Mesenchymal stem cell (in vitro differentiated cells and primary cell): Measurements from ENCODE around the gene CAMK2N2.

Source experiments
- DNase-seq: peaks from one replicate; pipeline ENCODE4 v3.0.0-alpha.2; 2013
- H2AFZ ChIP-seq: one replicate; pipeline ENCODE4 v1.6.1; 2013; ENCODE audit warnings: low read depth, mild to moderate bottlenecking, control low read depth, inconsistent platforms, low read length, moderate library complexity
- H2AK5ac ChIP-seq: 2 replicates; pipeline ENCODE4 v1.6.1; 2013; ENCODE audit warnings: low read length, moderate library complexity, mild to moderate bottlenecking, inconsistent platforms; ENCODE audit not compliant: severe bottlenecking
- H2BK120ac ChIP-seq: one replicate; pipeline ENCODE4 v1.6.1; 2013; ENCODE audit warnings: low read depth, mild to moderate bottlenecking, inconsistent platforms, low read length, moderate library complexity
- H2BK12ac ChIP-seq, 2 experiments: one replicate each; pipeline ENCODE4 v1.6.1; 2013; ENCODE audit warnings: inconsistent platforms in 2 of 2, low read length in 2 of 2, mild to moderate bottlenecking in 2 of 2, moderate library complexity in 2 of 2, control low read depth in 1 of 2
- H2BK15ac ChIP-seq: one replicate; pipeline ENCODE4 v1.6.1; 2013; ENCODE audit warnings: mild to moderate bottlenecking, low read depth, inconsistent platforms; ENCODE audit not compliant: poor library complexity, severe bottlenecking
- H2BK5ac ChIP-seq: 2 replicates; pipeline ENCODE4 v1.6.1; 2013; ENCODE audit warnings: low read depth, mild to moderate bottlenecking, low read length, control low read depth, inconsistent platforms; ENCODE audit not compliant: poor library complexity, severe bottlenecking
- H3K14ac ChIP-seq, 2 experiments: one replicate each; pipeline ENCODE4 v1.6.1; 2013; ENCODE audit warnings: inconsistent platforms in 2 of 2, low read length in 2 of 2, control low read depth in 1 of 2, mild to moderate bottlenecking in 1 of 2, moderate library complexity in 1 of 2
- H3K18ac ChIP-seq, 2 experiments: one replicate each; pipeline ENCODE4 v1.6.1; 2013; ENCODE audit warnings: inconsistent platforms in 2 of 2, low read length in 2 of 2, control low read depth in 1 of 2, low read depth in 1 of 2, mild to moderate bottlenecking in 1 of 2
- H3K23ac ChIP-seq, 2 experiments: one replicate each; pipeline ENCODE4 v1.6.1; 2013; ENCODE audit warnings: inconsistent platforms in 2 of 2, low read length in 2 of 2, mild to moderate bottlenecking in 2 of 2, moderate library complexity in 2 of 2, control low read depth in 1 of 2
- H3K27ac ChIP-seq: 2 replicates; pipeline ENCODE4 v1.5.1; 2013; ENCODE audit warnings: mild to moderate bottlenecking, moderate library complexity, low read length, control low read depth, inconsistent platforms; ENCODE audit not compliant: poor library complexity, severe bottlenecking
- H3K27me3 ChIP-seq, 2 experiments: 2 replicates each; pipeline versions ENCODE4 v1.6.1 to v1.7.0; 2013; ENCODE audit warnings: low read length in 2 of 2, mild to moderate bottlenecking in 2 of 2, moderate library complexity in 2 of 2, control low read depth in 1 of 2, inconsistent platforms in 1 of 2; ENCODE audit not compliant: control insufficient read depth in 1 of 2, insufficient read depth in 1 of 2
- H3K36me3 ChIP-seq, 2 experiments: 2 replicates each; pipeline versions ENCODE4 v1.6.1 to v1.7.0; 2013; ENCODE audit warnings: low read length in 2 of 2, control low read depth in 1 of 2, inconsistent platforms in 1 of 2, low read depth in 1 of 2, mild to moderate bottlenecking in 1 of 2; ENCODE audit not compliant: insufficient read depth in 2 of 2, control insufficient read depth in 1 of 2
- H3K4ac ChIP-seq, 2 experiments: one replicate each; pipeline ENCODE4 v1.6.1; 2013; ENCODE audit warnings: inconsistent platforms in 2 of 2, low read length in 2 of 2, mild to moderate bottlenecking in 2 of 2, moderate library complexity in 2 of 2, control low read depth in 1 of 2, low read depth in 1 of 2
- H3K4me1 ChIP-seq: 2 replicates; pipeline ENCODE4 v1.6.1; 2013; ENCODE audit warnings: low read depth, low read length, control low read depth; ENCODE audit not compliant: control insufficient read depth, insufficient read depth
- H3K4me2 ChIP-seq: 2 replicates; pipeline ENCODE4 v1.6.1; 2013; ENCODE audit warnings: low read length, mild to moderate bottlenecking, inconsistent platforms; ENCODE audit not compliant: poor library complexity, severe bottlenecking
- H3K4me3 ChIP-seq, 2 experiments: 2 replicates each; pipeline versions ENCODE4 v1.5.1 to v1.7.0; 2013; ENCODE audit warnings: low read length in 2 of 2, mild to moderate bottlenecking in 2 of 2, control low read depth in 1 of 2, low read depth in 1 of 2; ENCODE audit not compliant: insufficient read depth in 1 of 2
- H3K79me1 ChIP-seq: replicated peaks from 2 replicates; pipeline ENCODE4 v1.6.1; 2013; ENCODE audit warnings: mild to moderate bottlenecking, control low read depth, low read length, inconsistent platforms; ENCODE audit not compliant: poor library complexity, severe bottlenecking
- H3K9ac ChIP-seq: 2 replicates; pipeline ENCODE4 v1.7.0; 2013; ENCODE audit warnings: mild to moderate bottlenecking, low read length, moderate library complexity
- H3K9me3 ChIP-seq: 2 replicates; pipeline ENCODE4 v1.7.0; 2013; ENCODE audit warnings: mild to moderate bottlenecking, low read length; ENCODE audit not compliant: control insufficient read depth
- H4K8ac ChIP-seq: one replicate; pipeline ENCODE4 v1.6.1; 2013; ENCODE audit warnings: inconsistent platforms, mild to moderate bottlenecking, low read length, moderate library complexity
- H4K91ac ChIP-seq: one replicate; pipeline ENCODE4 v1.6.1; 2013; ENCODE audit warnings: mild to moderate bottlenecking, low read length, inconsistent platforms
- WGBS: methylation state at CpG from one replicate; pipeline ENCODE4 v1.1.7; 2013; ENCODE audit warnings: mixed read lengths; 5-methylcytosine and 5-hydroxymethylcytosine counted together

Gene CAMK2N2

GRCh38 chr3:184305577-184305976 is 44.2 kb upstream of the CAMK2N2 start:
- WGBS = 90% methylated on average over 1 of the region's 1 CpG
- DNase-seq = peak; percentile 11
- no peak overlapping the region for H3K27ac ChIP-seq
- no peak overlapping the region for H3K23ac ChIP-seq
- H4K91ac ChIP-seq = no peak overlapping the region
- peaks cover 17% of the 10 kb centered on the region for H3K79me1 ChIP-seq
- no peak overlapping the region for H2AK5ac ChIP-seq
- H2BK12ac ChIP-seq = no peak overlapping the region
- H3K14ac ChIP-seq = no peak overlapping the region
- H2BK5ac ChIP-seq = no peak overlapping the region
- no peak overlapping the region for H2BK120ac ChIP-seq
- H3K9ac ChIP-seq = no peak overlapping the region
- no peak overlapping the region for H2AFZ ChIP-seq
- H3K27me3 ChIP-seq = no peaks in the 10 kb centered on the region
- H3K4me1 ChIP-seq = peaks cover 3% of the 10 kb centered on the region
- H3K4me3 ChIP-seq = no peak overlapping the region
- no peak overlapping the region for H3K4ac ChIP-seq
- H3K9me3 ChIP-seq = no peaks in the 10 kb centered on the region
- no peak overlapping the region for H3K4me2 ChIP-seq
- no peak overlapping the region for H2BK15ac ChIP-seq
- H4K8ac ChIP-seq = no peak overlapping the region
- peaks cover 75 to 90% of the 10 kb centered on the region in 2 experiments for H3K36me3 ChIP-seq
- H3K18ac ChIP-seq = no peak overlapping the region

DNA sequence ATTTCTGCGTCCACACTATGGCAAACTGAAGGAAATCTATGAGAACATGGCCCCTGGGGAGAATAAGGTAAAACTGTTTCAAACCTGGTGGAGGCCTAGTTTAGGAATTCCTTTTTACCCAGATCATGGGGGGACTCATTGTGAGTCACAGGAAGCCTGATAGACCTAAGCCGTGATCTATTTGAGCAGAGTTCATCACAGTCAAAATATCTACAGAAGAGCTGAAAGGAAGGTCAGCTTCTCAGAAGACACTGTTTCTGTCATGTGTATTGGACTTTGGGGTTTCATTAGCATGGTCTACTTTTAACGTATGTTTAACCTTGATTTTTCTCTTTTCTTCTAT is 39.0 kb upstream of the CAMK2N2 start:
- H4K8ac ChIP-seq = no peak overlapping the region
- peak overlapping the region; percentile 97 for H3K9ac ChIP-seq
- H4K91ac ChIP-seq = no peak overlapping the region
- no peak overlapping the region for H2BK120ac ChIP-seq
- peak overlapping the region; percentile 75 for H3K27ac ChIP-seq
- no peak overlapping the region for H3K18ac ChIP-seq
- peaks cover 3% of the 10 kb centered on the region for H3K4me1 ChIP-seq
- H3K36me3 ChIP-seq = peaks cover 32 to 52% of the 10 kb centered on the region in 2 experiments
- H2AK5ac ChIP-seq = no peak overlapping the region
- 34% methylated on average over 3 of the region's 3 CpGs for WGBS
- H3K79me1 ChIP-seq = peaks cover 3% of the 10 kb centered on the region
- H3K4me3 ChIP-seq = peak overlapping the region in 1 of 2 experiments; percentile 96
- peak; percentile 49 for DNase-seq
- no peaks in the 10 kb centered on the region for H3K27me3 ChIP-seq
- no peaks in the 10 kb centered on the region for H3K9me3 ChIP-seq
- no peak overlapping the region for H2AFZ ChIP-seq
- no peak overlapping the region for H2BK15ac ChIP-seq
- peak overlapping the region; percentile 76 for H3K4me2 ChIP-seq
- H3K23ac ChIP-seq = no peak overlapping the region
- H3K4ac ChIP-seq = no peak overlapping the region
- H2BK5ac ChIP-seq = no peak overlapping the region
- H2BK12ac ChIP-seq = no peak overlapping the region
- no peak overlapping the region for H3K14ac ChIP-seq

- Histone ChIP-seq H4K8ac (peak overlapping the region; percentile 53), H3K4me2 (peak overlapping the region; percentile 76), H3K36me3 (peaks cover 32 to 46% of the 10 kb centered on the region in 2 experiments), H3K27me3 (peaks cover 0 to 2% of the 10 kb centered on the region in 2 experiments), H3K4me1 (peaks cover 3% of the 10 kb centered on the region), H2BK12ac (peak overlapping the region in 1 of 2 experiments; percentile 15), H3K9me3 (no peaks in the 10 kb centered on the region), H3K27ac (peak overlapping the region; percentile 75), H2BK5ac (peak overlapping the region; percentile 39), H2BK120ac (no peak overlapping the region), H2BK15ac (peak overlapping the region; percentile 73), H3K23ac (peak overlapping the region in 1 of 2 experiments; percentile 47), H3K18ac (peak overlapping the region; percentile 73 to 82), H3K4me3 (peak overlapping the region; percentile 91 to 96), H4K91ac (peak overlapping the region; percentile 76), H3K9ac (peak overlapping the region; percentile 97), H3K79me1 (peaks cover 3% of the 10 kb centered on the region), H2AK5ac (peak overlapping the region; percentile 26), H2AFZ (peak overlapping the region; percentile 76), H3K4ac (peak overlapping the region in 1 of 2 experiments; percentile 87), H3K14ac (peak overlapping the region in 1 of 2 experiments; percentile 82)
- peak; percentile 79 for DNase-seq
- WGBS = 17% methylated on average over 26 of the region's 29 CpGs
Observed at GRCh38 chr3:184299488-184300377, 38.4 kb upstream of the CAMK2N2 start.

- H3K9me3 ChIP-seq = no peaks in the 10 kb centered on the region
- no peak within 1 kb of the TSS for H2BK120ac ChIP-seq
- peak within 1 kb of the TSS in 1 of 2 experiments; percentile 15 for H2BK12ac ChIP-seq
- H3K4me1 ChIP-seq = peaks cover 3% of the 10 kb centered on the region
- H3K23ac ChIP-seq = peak within 1 kb of the TSS in 1 of 2 experiments; percentile 47
- peak within 1 kb of the TSS; percentile 82 to 83 for H3K18ac ChIP-seq
- peak within 1 kb of the TSS; percentile 97 for H3K9ac ChIP-seq
- peaks cover 25 to 38% of the 10 kb centered on the region in 2 experiments for H3K36me3 ChIP-seq
- H3K4me3 ChIP-seq = peak within 1 kb of the TSS; percentile 91 to 96
- H3K14ac ChIP-seq = peak within 1 kb of the TSS in 1 of 2 experiments; percentile 82
- peak; percentile 96 for DNase-seq
- H2BK5ac ChIP-seq = peak within 1 kb of the TSS; percentile 39
- peak within 1 kb of the TSS; percentile 86 for H4K8ac ChIP-seq
- peaks cover 0 to 3% of the 10 kb centered on the region in 2 experiments for H3K27me3 ChIP-seq
- H3K79me1 ChIP-seq = peaks cover 3% of the 10 kb centered on the region
- peak within 1 kb of the TSS; percentile 2 to 87 for H3K4ac ChIP-seq
- peak within 1 kb of the TSS; percentile 76 for H3K4me2 ChIP-seq
- under 1% methylated on average over 60 of the region's 78 CpGs for WGBS
- peak within 1 kb of the TSS; percentile 26 for H2AK5ac ChIP-seq
- H4K91ac ChIP-seq = peak within 1 kb of the TSS; percentile 76
- H3K27ac ChIP-seq = peak within 1 kb of the TSS; percentile 75
- peak within 1 kb of the TSS; percentile 73 for H2BK15ac ChIP-seq
- H2AFZ ChIP-seq = peak within 1 kb of the TSS; percentile 76
Observed at GRCh38 chr3:184298759-184299487, 37.6 kb upstream of the CAMK2N2 start, which contains the start of gene PSMD2. Gene PSMD2 (plus strand): TSS chr3:184299241. CDS start chr3:184299267, 26 bp downstream.
